OCI-LY1 (cell line): Measurements from ENCODE around the gene OGFR.

Experiments used
- CTCF ChIP-seq: fragments of 200-600 bp; sonication (generic), shearing (Covaris generic); IDR thresholded peaks from 2 replicates; pipeline ENCODE4 v1.5.1; 2017; ENCODE audit warnings: mild to moderate bottlenecking, antibody characterized with exemption, low read length, moderate library complexity, mixed read lengths
- EZH2 ChIP-seq: fragments of 200-600 bp; sonication (generic), shearing (Covaris generic); IDR thresholded peaks from 2 replicates; pipeline ENCODE4 v1.8.0; 2017; ENCODE audit warnings: borderline replicate concordance, mixed run types, mild to moderate bottlenecking, antibody characterized with exemption, low read length, moderate library complexity, mixed read lengths

- TF ChIP-seq CTCF (no peak), EZH2 (no peak)
These were observed 16.5 kb downstream of the OGFR start for GRCh38 chr20:62820962-62821725.
